ENCODE measurements around the gene SV2C. TPM values are rescaled to one million over a fixed set of nuclear protein-coding genes. Genes with fewer than 3 reads are reported as not detected.

SV2C gene
- total and polyA plus RNA-seq, 8 donors, result 0.13 to 30.8 (median 1.4) TPM; not detected in 2

GRCh38 chr5:76091351-76091750 is 8.2 kb downstream of the SV2C start:
- H3K4me1 ChIP-seq, result no peaks in the 10 kb centered on the region
- 60 to 78% (median 70%) methylated on average over 1 of the region's 1 CpG for WGBS, 5 donors
- no peak overlapping the region for H3K27ac ChIP-seq
- H3K9me3 ChIP-seq, result peaks cover 0 to 4% (median 0%) of the 10 kb centered on the region in 4 donors
- no peak overlapping the region for H3K4me3 ChIP-seq
- H3K27me3 ChIP-seq, result peaks cover 0 to 16% (median 0%) of the 10 kb centered on the region in 3 donors
- DNase-seq, result no peak
- H3K36me3 ChIP-seq, result no peaks in the 10 kb centered on the region
- TF ChIP-seq POLR2AphosphoS5 (IDR thresholded peaks at IDR 0.05) (no peak), EP300 (IDR thresholded peaks at IDR 0.05) (no peak), POLR2A (IDR thresholded peaks at IDR 0.05) (no peak)
- TF ChIP-seq, protein P1, sequence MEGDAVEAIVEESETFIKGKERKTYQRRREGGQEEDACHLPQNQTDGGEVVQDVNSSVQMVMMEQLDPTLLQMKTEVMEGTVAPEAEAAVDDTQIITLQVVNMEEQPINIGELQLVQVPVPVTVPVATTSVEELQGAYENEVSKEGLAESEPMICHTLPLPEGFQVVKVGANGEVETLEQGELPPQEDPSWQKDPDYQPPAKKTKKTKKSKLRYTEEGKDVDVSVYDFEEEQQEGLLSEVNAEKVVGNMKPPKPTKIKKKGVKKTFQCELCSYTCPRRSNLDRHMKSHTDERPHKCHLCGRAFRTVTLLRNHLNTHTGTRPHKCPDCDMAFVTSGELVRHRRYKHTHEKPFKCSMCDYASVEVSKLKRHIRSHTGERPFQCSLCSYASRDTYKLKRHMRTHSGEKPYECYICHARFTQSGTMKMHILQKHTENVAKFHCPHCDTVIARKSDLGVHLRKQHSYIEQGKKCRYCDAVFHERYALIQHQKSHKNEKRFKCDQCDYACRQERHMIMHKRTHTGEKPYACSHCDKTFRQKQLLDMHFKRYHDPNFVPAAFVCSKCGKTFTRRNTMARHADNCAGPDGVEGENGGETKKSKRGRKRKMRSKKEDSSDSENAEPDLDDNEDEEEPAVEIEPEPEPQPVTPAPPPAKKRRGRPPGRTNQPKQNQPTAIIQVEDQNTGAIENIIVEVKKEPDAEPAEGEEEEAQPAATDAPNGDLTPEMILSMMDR (IDR thresholded peaks at IDR 0.05), result no peak
- intact Hi-C loops (cut with DNase I; ENCODE audit: low total_unique reads), result no loop called here

DNA sequence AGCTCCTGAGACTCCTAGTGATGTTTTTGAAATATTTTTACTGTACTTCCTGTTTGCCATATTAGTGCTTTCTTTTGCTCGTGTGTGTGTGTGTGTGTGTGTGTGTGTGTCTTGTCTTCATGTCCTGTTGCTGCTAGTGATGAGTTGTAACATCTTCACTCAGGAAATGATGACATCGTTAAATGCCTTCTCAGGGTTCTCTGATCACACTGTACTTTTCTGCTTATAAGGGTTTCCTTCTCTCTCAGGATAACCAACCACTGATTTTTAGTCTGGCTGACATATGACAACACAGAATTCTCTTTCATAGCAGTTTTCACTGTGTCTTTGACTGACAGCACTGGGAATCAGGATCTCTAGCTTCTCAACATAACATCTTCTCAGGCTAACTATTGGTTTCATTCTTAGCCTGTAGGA is 16.1 kb downstream of the SV2C start:
- H3K27ac ChIP-seq, result no peak overlapping the region
- TF ChIP-seq, protein P1 (IDR thresholded peaks at IDR 0.05), result no peak
- no peak for TF ChIP-seq POLR2AphosphoS5 (IDR thresholded peaks at IDR 0.05)
- no peak for TF ChIP-seq POLR2A (IDR thresholded peaks at IDR 0.05)
- TF ChIP-seq EP300 (IDR thresholded peaks at IDR 0.05), result no peak
- intact Hi-C loops (cut with DNase I; ENCODE audit: low total_unique reads), result no loop called here
- no peak overlapping the region for H3K4me3 ChIP-seq
- peaks cover 0 to 16% (median 0%) of the 10 kb centered on the region in 3 donors for H3K27me3 ChIP-seq
- H3K4me1 ChIP-seq, result no peaks in the 10 kb centered on the region
- WGBS, 5 donors, result 43 to 55% (median 52%) methylated on average over 2 of the region's 2 CpGs
- H3K36me3 ChIP-seq, result no peaks in the 10 kb centered on the region
- peaks cover 0 to 4% (median 0%) of the 10 kb centered on the region in 4 donors for H3K9me3 ChIP-seq
- no peak for DNase-seq

GRCh38 chr5:76099756-76100155 is 16.6 kb downstream of the SV2C start:
- no peak for DNase-seq
- 67 to 89% (median 84%) methylated on average over 1 of the region's 1 CpG for WGBS, 5 donors
- peaks cover 0 to 4% (median 0%) of the 10 kb centered on the region in 4 donors for H3K9me3 ChIP-seq
- H3K27ac ChIP-seq, result no peak overlapping the region
- no peak for TF ChIP-seq POLR2AphosphoS5 (IDR thresholded peaks at IDR 0.05)
- intact Hi-C loops (cut with DNase I; ENCODE audit: low total_unique reads), result no loop called here
- H3K27me3 ChIP-seq, result peaks cover 0 to 16% (median 0%) of the 10 kb centered on the region in 3 donors
- no peak overlapping the region for H3K4me3 ChIP-seq
- H3K4me1 ChIP-seq, result no peaks in the 10 kb centered on the region
- no peaks in the 10 kb centered on the region for H3K36me3 ChIP-seq

DNA sequence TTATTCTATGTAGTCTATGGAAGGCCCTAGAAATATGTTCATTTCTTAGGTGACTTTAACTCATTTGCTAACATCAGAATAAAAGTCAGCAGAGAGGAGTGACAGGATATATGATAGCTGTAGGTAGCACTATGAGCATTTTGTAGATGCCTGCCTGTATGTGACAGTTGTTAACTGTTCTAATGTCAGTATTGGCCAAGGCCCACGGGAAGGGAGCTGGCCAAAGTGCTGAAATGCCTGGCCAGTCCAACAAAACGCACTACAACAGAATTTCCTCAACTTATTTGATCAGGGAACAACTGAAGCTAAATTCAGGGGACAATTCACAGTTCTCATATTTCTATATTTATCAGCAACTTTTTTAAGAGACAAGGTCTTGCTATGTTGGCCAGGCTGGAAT is 20.8 kb downstream of the SV2C start:
- H3K4me3 ChIP-seq, result no peak overlapping the region
- peak; percentile 44 to 79 for DNase-seq
- no peak overlapping the region for H3K27ac ChIP-seq
- TF ChIP-seq POLR2A (IDR thresholded peaks at IDR 0.05) (no peak), POLR2AphosphoS5 (IDR thresholded peaks at IDR 0.05) (no peak), EP300 (IDR thresholded peaks at IDR 0.05) (no peak)
- TF ChIP-seq, protein P1 (IDR thresholded peaks at IDR 0.05), result no peak
- H3K9me3 ChIP-seq, result no peaks in the 10 kb centered on the region
- no peaks in the 10 kb centered on the region for H3K36me3 ChIP-seq
- intact Hi-C loops (cut with DNase I; ENCODE audit: low total_unique reads), result no loop called here
- H3K27me3 ChIP-seq, result peaks cover 0 to 16% (median 0%) of the 10 kb centered on the region in 3 donors
- 0 to 11% (median 2%) methylated on average over 2 of the region's 2 CpGs for WGBS, 5 donors
- H3K4me1 ChIP-seq, result no peaks in the 10 kb centered on the region

DNA sequence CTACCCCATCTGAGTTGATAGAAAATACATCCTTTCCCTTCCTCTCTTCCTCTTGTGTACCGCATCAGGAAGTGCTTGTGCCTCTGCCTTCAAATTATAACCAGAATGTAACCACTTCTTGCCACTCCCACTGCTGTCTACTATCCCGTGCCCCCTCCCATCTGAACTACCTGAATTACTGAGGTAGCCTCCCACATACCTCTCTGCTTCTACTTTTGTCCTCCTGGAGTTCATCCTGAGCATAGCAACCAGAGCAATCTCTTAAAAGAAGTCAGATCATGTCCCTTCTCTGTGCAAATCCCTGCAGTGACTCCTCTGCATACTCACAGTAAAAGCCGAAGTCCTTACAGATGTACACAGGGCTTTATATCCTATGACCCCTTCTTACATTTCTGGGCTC is 23.0 kb downstream of the SV2C start:
- no peaks in the 10 kb centered on the region for H3K9me3 ChIP-seq
- peaks cover 0 to 12% (median 0%) of the 10 kb centered on the region in 3 donors for H3K27me3 ChIP-seq
- WGBS, 5 donors, result 65 to 72% (median 71%) methylated on average over 3 of the region's 3 CpGs
- H3K4me1 ChIP-seq, result no peaks in the 10 kb centered on the region
- H3K36me3 ChIP-seq, result no peaks in the 10 kb centered on the region
- DNase-seq, result no peak
- intact Hi-C loops (cut with DNase I; ENCODE audit: low total_unique reads), result no loop called here
- H3K27ac ChIP-seq, result no peak overlapping the region
- no peak overlapping the region for H3K4me3 ChIP-seq
- TF ChIP-seq, protein P1 (IDR thresholded peaks at IDR 0.05), result no peak
- no peak for TF ChIP-seq POLR2A (IDR thresholded peaks at IDR 0.05)
- no peak for TF ChIP-seq EP300 (IDR thresholded peaks at IDR 0.05)
- TF ChIP-seq POLR2AphosphoS5 (IDR thresholded peaks at IDR 0.05), result no peak
